ENCODE data around the gene FCN3.
"Not testable (repeated sequence)": the region's sequence is repeated elsewhere in the genome, so short reads cannot be mapped to it uniquely, and the experiment has no call there.

The FCN3 gene

GRCh38 chr1:27413004-27413403, 38.4 kb upstream of the FCN3 start:
- H3K4me3 ChIP-seq (ENCODE audit: low read depth, low read length) = no peak overlapping the region
- TF ChIP-seq, protein P1, sequence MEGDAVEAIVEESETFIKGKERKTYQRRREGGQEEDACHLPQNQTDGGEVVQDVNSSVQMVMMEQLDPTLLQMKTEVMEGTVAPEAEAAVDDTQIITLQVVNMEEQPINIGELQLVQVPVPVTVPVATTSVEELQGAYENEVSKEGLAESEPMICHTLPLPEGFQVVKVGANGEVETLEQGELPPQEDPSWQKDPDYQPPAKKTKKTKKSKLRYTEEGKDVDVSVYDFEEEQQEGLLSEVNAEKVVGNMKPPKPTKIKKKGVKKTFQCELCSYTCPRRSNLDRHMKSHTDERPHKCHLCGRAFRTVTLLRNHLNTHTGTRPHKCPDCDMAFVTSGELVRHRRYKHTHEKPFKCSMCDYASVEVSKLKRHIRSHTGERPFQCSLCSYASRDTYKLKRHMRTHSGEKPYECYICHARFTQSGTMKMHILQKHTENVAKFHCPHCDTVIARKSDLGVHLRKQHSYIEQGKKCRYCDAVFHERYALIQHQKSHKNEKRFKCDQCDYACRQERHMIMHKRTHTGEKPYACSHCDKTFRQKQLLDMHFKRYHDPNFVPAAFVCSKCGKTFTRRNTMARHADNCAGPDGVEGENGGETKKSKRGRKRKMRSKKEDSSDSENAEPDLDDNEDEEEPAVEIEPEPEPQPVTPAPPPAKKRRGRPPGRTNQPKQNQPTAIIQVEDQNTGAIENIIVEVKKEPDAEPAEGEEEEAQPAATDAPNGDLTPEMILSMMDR (IDR thresholded peaks at IDR 0.05; ENCODE audit: borderline replicate concordance, insufficient read depth, low read depth, low read length) = no peak

GRCh38 chr1:27412502-27412901, 37.9 kb upstream of the FCN3 start:
- TF ChIP-seq, protein P1 (IDR thresholded peaks at IDR 0.05; ENCODE audit: borderline replicate concordance, insufficient read depth, low read depth, low read length) = no peak

GRCh38 chr1:27410709-27411108, 36.1 kb upstream of the FCN3 start:
- TF ChIP-seq, protein P1 (IDR thresholded peaks at IDR 0.05; ENCODE audit: borderline replicate concordance, insufficient read depth, low read depth, low read length) = no peak
- no peak overlapping the region for H3K4me3 ChIP-seq (ENCODE audit: low read depth, low read length)

More at GRCh38 chr1:27412502-27412901, 37.9 kb upstream of the FCN3 start:
- no peak overlapping the region for H3K4me3 ChIP-seq (ENCODE audit: low read depth, low read length)

- TF ChIP-seq, protein P1 (IDR thresholded peaks at IDR 0.05; ENCODE audit: borderline replicate concordance, insufficient read depth, low read depth, low read length) = no peak
- H3K4me3 ChIP-seq (ENCODE audit: low read depth, low read length) = no peak overlapping the region
Observed at GRCh38 chr1:27409669-27410068, 35.0 kb upstream of the FCN3 start.

- H3K4me3 ChIP-seq (ENCODE audit: low read depth, low read length) = no peak overlapping the region
- TF ChIP-seq, protein P1 (IDR thresholded peaks at IDR 0.05; ENCODE audit: borderline replicate concordance, insufficient read depth, low read depth, low read length) = no peak
Observed at GRCh38 chr1:27408151-27408550, 33.5 kb upstream of the FCN3 start.

- not testable (repeated sequence) for H3K4me3 ChIP-seq (ENCODE audit: low read depth, low read length)
Observed at GRCh38 chr1:27406791-27407190, 32.2 kb upstream of the FCN3 start.

GRCh38 chr1:27406362-27406680, 31.7 kb upstream of the FCN3 start:
- H3K4me3 ChIP-seq (ENCODE audit: low read depth, low read length) = no peak overlapping the region
- TF ChIP-seq, protein P1 (IDR thresholded peaks at IDR 0.05; ENCODE audit: borderline replicate concordance, insufficient read depth, low read depth, low read length) = no peak

DNA sequence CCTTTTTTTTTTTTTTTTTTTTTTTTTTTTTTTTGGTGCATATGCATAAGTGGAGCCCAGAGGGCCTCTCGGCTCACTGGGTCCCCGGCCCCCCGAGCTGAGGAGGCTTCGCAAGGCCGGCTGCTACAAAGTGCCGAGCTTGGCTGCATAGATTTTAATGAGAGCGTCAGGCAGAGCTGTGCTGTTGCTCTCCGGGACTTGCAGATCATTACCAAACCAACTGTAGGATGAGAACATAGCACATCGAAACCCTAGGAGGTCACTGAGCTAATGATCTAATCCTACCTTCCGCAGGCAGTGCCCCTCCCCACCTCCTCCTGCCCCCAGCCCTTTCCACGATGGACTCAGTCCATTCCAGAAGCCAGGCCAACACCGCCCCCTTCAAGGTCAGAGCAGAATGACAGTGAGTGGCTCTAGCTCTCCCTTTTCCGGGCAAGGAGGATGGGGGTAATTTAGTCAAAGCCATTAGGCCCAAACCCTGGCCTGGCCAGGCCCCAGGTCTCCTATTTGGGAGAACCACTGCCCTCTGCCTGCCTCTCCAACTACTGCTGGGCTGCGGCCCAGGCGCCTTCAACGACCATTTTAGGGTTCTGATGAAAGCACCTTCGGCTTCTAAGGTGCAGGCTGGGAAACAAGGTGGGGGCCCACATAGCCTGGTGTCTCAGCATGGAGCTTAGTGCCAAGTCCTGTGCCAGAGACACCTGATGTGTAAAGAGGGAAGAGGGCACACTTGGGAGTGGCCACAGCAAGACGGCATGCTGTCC, 31.2 kb upstream of the FCN3 start:
- H3K4me3 ChIP-seq (ENCODE audit: low read depth, low read length) = not testable (repeated sequence)

All from GM12875 (cell line).